Activated naive CD4-positive, alpha-beta T cell (primary cell): ENCODE data around the gene CALR3.
"Not testable (repeated sequence)": the region's sequence is repeated elsewhere in the genome, so short reads cannot be mapped to it uniquely, and the experiment has no call there.

Experiments used
- DNase-seq, 4 experiments: peaks; one replicate each; lab custom pipeline; 2025; lab: John Stamatoyannopoulos, UW

Gene CALR3

DNA sequence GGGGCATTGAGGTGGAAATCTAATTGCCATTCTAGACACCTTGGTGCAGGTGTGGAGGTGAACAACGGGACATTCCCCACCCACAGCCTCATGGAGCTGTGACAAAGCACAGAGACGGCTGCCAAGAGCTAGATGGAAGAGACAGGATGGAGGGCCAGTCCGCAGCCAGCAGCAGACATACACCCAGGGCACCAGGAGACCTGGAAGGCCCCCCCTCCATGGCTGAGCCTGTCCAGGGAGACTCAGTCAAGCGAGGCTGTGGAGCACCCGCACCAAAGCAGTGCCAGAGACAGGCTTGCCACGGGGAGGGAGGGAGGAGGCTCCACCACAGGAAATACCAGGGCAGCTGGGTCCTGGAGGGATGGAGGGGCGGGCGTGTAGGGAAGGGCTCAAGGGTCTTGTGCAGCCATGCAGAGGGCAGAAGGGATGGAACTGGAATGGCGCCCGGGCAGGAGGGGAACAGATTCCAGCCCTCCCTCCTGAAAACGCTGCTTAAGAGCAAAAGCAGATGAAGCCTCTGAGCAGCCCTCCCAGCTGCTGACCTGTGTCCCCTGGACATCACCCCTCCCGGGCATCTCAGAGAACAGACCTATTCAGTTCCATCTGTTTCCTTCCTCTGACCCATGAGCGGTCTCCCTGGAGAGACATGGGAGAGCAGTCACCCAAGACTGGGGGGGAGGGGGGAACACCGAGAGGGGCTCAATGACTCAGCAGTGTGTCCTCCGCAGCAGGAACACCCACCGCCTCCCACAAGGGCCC lies 38.6 kb downstream of the CALR3 start:
- DNase-seq: no peak

DNA sequence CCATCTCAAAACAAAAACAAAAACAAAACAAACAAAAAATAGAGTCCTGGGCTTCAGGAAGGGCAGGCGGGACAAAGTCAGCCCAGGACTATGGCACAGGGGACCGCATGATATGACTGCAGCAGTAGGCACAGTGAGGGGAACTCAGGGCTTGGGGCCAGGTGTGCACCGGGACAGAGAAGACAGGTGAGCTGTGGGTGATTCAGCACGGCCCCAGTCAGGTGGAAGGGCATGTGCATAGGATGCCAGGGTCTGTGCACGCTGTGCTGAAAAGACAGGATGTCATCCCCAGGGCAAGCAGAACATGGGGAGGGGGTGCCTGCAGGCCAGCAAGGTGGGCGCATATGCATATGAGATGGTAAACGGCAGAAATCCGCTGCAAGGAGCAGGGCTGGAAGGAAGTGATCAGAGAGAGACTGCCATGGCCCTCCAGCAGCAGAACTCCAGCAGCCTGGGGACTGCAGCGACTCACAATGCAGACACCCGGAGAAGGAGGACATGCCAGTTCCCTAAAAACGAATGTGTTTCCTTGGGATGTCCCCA lies 39.2 kb downstream of the CALR3 start:
- no peak for DNase-seq

DNA sequence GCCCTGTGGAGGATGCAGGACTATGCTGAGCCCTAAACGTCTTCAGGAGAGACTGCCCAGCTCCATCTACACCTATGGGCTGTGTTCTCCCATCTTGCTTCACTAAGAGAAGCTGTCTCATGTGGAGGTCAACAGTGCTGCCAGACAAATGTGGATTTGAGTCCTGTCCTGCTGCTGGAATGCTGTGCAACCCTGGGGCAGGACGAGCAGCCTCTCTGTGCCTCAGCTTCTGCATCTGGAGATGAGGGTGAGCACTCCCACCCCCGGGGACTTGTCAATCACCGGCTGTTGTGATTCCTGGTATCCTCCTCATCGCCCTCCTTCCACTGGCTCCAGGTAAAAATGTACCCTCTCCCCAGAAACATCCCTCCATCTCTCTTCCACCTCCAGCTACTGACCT lies 40.5 kb downstream of the CALR3 start:
- DNase-seq: no peak

DNA sequence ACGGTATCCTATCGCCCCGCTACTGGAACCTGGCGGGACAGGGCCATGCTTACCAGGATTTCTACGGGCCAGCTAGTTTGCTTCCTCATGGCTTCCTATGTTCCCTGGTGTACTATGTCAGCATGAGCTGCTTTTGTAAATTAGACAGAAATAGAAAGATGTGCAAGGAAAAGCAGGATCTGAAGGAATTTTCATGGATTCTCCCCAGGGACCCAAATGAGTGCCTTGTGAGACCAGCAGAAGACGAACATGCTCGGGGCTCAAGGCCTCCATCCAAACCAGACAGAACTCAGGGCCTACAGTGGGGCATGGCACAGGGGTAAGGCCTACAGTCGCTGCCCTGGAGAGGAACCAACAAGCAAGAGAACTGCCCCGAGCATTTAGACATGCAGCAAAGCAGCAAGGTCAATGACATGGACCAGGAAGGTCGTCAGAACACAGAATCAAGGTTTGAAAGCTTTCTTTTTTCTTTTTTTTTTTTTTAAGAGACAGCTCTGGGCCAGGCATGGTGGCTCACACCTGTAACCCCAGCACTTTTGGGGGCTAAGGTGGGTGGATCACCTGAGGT lies 41.5 kb downstream of the CALR3 start:
- no peak for DNase-seq

DNA sequence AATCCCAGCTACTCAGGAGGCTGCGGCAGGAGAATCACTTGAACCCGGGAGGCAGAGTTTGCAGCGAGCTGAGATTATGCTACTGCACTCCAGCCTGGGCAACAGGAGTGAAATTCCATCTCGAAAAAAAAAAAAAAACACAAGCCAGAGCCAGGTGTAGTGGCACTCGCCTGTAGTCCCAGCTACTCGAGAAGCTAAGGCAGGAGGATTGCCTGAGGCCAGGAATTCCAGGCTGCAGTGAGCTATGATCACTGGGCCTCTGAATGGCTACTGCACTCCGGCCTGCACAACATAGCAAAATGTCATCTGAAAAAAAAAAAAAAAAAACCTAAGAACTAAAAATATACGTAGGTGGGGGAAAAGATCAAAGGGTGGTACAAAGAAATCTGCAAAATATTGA lies 43.6 kb downstream of the CALR3 start:
- DNase-seq: no peak

DNA sequence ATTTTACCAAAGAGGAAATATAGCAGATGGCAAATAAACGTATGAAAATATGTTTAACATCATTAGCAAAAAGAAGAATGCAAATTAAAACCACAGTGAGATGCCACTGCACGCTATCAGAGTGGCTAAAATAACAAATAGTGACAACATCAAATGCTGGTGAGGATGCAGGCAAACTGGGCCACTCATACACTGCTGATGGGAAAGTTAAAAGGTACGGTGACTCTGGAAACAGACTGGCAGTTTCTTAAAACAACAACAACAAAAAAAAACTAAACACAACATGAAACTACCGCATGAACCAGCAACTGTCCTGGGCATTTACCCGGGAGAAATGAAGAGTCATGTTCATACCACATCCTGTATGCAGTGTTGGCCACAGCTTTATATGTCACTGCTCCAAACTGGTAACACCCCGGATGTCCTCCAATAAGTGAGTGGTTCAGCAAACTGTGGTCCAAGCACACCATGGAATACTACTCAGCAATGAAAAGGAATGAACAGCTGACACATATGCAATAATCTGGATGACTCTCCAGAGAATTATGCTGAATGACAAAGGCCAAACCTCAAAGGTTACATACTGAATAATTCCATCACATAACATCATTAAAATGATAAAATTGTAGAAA lies 46.5 kb downstream of the CALR3 start:
- no peak for DNase-seq

DNA sequence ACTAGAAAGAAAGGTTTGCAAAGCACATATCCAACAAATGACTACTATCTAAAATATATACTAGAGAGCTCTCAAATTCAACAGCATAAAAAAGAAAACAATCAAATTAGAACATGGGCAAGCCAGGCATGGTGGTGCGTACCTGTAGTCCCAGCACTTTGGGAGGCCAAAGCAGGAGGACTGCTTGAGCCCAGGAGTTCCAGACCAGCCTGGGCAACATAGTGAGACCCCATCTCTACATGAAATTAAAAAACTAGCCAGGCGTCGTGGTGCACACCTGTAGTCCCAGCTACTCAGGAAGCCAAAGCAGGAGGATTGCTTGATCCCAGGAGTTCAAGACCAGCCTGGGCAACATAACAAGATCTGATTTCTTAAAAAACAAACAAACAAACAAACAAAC lies 47.1 kb downstream of the CALR3 start:
- DNase-seq: not testable (repeated sequence)

DNA sequence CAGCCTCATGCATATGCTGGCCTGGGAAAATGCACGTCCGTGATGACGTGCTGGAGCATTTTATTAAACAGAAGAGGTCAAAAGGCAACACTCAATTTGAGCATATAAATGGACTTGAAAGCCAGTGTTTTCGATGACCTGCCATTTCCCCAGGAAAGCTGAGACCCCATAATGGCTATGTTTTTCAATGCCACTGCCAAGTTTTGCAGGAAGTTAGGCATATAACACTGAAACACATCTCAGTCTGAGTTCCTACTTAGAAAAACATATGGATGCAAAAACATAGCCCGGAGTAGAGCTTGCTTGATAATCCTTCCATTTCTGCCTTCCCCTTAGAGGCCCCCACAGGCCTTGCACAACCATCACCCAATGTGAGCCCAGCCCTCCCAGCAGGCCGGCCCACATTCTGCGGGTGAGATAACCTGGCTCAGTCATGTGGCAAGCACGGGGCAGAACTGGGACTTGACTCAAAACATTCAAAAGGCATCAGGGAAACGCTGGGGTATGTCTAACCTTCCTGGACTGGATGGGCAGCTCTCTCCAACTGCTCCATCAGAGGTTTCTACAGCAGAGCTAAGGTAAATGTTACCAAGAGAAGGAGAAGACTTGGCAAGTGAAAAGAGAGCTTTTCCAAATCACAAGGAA lies 49.1 kb downstream of the CALR3 start:
- DNase-seq: no peak

DNA sequence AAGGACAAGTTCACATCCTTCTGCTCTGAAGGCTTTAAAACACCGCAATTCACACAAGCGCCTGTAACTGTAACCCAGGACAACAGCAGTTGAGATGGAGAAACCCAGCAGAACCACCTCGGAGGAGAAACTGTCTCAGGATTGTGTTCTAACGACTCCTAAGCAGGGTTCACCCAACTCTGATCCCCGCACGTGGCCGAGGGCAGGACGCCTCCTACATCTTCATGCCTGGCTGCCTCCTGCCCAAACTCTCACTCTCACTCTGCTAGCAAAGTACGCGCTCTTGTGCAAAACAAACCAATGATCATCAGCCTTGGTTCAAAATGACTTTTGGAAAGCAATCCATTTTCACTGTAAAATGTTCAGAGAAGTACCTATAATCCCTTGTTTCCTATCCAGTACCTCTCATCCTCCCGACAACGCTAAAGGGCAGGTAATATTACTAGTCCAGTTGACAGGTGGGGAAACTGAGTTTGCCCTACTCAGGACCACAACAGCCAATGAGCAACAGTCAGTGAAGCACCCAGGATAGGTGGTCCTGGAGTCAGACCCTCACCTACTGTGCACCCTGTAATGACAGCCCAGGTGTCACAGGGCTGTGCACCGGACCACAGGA lies 49.8 kb downstream of the CALR3 start:
- DNase-seq: no peak

DNA sequence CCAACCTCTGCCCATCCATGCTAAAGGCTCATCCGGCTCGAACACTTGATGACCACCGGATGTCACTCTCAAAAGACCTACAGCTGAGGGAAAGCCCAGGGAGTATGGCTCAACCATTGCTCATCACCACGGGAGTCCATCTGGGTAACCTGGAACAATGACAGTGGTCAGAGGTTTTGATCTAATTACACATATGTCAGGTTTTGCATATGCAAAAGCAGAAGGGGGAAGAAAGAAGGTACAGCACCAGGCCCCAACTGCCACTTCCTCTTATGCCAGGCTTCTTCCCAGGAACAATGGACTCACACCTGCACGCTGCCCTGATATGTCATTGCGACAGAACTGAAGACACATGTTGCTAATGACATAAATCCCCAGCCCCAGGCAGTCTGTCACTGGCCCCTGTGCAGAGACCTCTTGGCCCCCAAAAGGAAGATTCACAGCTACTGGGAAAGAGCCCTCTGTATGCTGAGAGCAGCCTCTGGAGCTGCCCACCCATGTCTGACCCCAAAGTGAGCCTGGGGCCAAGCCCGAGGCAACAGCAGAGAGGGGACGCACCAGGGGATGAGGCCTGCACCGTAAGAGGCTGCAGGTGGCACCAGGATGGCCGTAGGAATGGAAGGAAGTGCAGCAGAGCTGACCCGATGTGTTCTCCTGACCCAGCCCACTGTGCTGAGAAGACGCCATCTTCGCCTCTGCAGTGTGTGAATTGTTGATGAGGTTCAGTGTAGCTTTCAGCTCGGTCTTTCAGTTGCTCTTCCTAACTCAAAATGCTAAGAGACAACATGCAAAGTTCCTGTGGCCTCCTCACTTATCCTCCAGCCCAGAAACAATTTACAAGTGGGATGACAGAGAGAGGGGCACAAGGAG lies 50.5 kb downstream of the CALR3 start:
- DNase-seq: no peak

DNA sequence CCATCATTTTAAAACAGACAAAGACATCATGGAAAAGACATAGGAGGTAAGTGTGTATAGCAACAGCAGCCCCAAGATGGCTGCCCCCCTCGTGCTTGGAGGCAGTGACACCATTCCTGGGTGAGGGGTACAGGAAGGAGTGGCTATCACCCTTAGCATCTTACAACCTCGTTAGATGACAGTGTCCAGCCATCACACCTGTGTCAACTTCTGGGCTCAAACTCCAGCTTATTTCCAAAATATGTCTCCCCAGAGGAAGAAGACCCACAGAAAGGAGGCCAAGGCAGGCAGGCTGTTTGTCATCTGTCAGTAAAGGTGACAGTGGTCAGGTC lies 51.7 kb downstream of the CALR3 start:
- DNase-seq: no peak

DNA sequence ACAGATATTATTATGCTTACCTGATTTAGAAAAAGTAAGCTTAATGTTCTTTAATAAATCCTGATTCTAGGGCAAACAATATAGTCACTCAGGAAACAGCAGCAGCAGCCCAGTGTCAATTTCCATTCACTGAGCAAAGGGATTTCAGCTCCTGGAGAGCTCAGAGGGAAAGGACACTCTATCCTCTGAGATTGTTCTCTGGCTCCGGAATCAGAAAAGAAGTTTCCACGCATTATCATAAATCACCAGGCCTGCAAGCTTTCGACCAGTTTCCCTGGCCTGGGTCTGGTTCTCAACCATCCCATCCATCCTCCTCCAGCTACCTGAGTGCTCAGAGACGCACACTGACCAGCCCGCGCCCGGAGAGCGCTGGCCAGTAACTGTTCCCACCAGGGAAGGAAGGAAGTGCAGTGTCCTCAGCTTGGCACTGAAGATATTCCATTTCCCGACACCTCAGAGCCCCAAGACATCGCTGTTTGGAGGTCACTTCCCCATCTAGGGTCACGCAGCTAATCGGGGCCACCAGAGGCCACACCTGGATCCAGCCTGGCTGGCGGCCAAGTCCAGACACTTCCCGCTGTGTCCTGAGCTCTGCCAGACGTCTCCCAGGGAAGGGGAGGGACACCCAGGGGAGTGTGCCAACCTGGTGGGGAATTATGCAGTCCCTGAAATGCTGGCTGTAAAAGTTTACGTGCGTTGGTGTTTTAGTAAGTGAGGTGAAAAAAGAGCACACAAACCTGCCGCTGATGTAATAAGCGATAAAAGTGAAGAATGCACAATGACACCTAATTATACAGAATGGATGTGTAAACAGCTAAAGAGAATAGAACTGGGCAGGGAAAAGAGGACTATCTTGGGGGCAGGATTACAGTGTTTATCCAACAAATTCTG lies 53.3 kb downstream of the CALR3 start:
- no peak for DNase-seq

DNA sequence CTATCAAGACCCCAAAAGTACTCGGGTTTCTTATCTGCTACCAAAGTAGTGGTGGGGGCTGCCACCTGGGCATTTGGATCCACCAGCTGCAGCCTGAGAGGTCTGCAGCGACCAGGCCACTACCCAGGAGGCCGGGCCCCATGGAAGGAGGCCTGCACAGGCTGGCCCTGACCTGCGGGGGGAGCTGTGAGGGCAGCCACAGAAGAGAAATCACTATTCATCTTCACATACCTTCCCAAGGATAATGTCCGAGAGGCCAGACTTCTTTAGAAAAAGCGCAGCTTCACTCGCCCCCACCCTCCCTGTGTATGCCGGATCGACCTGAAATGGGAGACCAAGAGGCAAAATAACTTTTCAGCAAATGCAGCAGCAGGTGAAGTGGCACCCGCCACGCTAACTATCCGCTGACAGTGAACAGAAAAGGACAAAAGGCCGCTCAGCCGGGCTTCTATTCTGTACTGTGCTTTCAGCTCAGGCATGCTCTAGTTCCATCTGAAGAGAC lies 54.3 kb downstream of the CALR3 start:
- no peak for DNase-seq

DNA sequence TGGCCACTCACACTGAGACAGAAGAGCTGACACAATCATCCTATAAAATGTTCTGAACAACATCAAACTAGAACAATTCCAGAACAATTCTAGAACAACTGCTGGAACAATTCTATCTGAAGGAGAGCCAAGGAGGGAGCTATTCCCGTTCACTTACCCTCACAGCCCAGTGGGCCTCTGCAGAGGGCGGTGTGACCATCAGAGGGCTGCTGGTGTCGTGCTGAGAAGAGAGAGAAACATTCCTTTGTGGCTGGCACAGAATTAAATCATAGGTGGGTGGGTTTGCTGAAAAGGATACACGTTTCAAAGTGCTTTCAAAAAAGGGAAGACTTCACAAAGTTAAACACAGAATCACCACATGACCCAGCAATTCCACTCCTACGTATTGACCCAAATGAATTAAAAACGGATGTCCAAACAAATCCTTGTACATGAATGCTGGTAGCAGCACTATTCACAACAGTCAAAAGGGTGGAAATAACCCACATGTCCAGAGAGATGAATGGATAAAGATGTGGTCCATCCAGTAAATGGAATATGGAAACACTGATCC lies 59.1 kb downstream of the CALR3 start:
- DNase-seq: no peak

DNA sequence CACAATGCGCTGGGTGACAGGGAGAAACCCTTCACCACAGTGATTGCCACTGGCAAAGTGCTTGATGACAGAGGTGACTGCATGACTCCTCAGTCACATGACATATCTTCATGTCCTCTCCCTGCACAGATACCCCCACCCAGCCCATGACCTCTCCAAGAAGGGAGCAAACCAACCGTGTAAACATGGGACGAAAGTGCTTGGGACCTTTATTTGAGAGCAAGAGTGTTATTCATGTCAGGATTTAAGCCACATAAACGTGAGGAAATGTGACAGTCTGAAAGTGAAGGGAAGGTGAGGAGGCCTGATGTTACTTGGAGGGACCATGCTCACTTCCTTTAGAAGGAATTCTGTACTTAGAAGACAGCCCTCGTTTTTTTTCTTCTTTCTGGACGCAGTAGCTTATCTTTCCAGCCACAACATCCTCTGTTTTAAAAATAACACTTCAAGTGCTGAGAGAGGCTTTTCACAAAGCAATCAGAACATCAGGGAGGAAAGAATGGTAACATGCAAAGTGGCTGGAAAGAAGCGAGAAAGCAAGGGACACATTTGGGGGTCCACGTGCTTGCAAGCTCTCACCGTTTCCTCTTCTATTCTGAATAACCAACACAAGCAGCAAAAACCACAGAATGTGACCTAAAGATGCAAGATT lies 59.8 kb downstream of the CALR3 start:
- no peak for DNase-seq

DNA sequence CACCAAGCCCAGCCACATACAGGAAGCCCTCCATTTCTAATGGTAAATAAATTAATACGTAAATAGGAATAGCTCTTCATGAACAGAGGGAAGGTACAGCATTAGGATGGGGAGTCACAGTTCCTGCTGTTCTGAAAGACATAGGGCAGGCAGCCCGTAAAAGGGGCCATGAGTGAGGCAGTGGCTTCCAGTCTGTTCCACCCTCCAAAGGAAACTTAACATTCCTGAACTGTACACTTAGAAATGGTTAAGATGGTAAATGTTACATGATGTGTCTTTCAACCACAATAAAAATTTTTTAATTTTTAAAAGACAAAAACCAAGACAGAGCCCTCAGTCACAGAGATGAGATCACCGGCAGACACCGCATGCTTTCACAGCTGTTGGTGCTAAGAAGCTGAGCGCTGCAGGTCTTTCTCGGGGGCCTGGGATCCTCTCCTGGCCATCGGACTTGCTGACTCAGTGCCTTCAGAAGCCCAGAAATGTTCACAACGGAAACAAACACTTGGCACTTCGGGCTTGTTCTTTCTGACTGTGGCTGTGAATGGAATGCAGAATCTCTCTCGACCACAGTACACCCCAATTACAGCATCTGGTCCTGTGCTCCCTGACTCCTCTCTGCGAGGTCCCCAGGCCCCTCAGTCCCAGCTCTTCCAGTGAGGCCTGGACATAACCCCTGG lies 60.6 kb downstream of the CALR3 start:
- no peak for DNase-seq

DNA sequence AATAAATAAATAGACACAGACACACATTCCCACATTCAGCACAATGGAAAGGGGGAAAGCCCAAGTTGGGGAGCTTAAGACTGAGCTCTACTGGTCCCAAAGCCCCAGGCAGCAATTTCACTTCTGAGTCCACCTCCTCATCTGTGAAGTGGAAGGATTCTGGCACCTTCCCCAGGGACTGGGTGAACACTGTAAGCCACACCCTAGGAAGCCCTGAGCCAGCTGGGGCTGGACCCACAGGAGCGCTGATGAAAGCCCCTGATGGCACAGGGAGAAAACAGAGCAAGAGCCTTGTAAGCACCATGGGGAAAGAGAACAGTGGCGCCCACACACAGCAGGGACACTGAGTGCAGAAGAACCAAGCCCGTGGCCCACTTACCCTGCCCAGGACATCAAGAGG lies 62.0 kb downstream of the CALR3 start:
- DNase-seq: no peak

DNA sequence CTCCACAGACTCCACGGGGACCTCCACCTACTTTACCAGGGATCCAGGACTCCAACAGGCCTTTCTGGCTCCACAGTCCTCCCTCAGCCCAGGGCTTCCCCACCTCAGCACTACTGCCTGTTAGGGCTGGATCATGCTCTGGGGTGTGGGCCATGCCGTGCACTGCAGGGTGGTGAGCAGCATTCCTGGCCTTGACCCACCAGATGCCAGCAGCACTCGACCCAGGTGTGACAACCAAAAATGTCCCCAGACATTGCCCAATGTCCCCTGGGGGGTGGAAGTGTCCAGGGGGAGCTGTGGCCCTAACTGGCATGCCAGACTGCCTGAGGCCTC lies 66.2 kb downstream of the CALR3 start:
- no peak for DNase-seq
